Astrocyte of the cerebellum (primary cell): ENCODE measurements around the gene SCPEP1.
A peak's percentile ranks its signal among the peaks of the same experiment; 100 is the strongest.

Experiments
- DNase-seq: peaks from one replicate; pipeline ENCODE4 v3.0.0-alpha.2; 2011; ENCODE audit warnings: low read depth
- H3K4me3 ChIP-seq: 2 replicates; pipeline ENCODE4 v1.5.1; 2011; ENCODE audit warnings: mild to moderate bottlenecking, low read depth, low read length, moderate library complexity
- CTCF ChIP-seq: IDR thresholded peaks from 2 replicates; pipeline ENCODE4 v1.5.1; 2012; ENCODE audit warnings: low read length, low read depth, moderate library complexity, mild to moderate bottlenecking; ENCODE audit errors: missing control alignments
- in situ Hi-C: cut with HindIII; loops from 2 replicates; pipeline ENCODE4 v1.10.0; 2017; ENCODE audit warnings: low sequenced_read_pairs

The SCPEP1 gene

GRCh38 chr17:57001541-57001940 lies 23.6 kb downstream of the SCPEP1 start:
- H3K4me3 ChIP-seq = no peak overlapping the region
- TF ChIP-seq CTCF = no peak
- in situ Hi-C loops = no loop called here
- no peak for DNase-seq

- H3K4me3 ChIP-seq = no peak overlapping the region
- TF ChIP-seq CTCF = no peak
- in situ Hi-C loops = no loop called here
- DNase-seq = no peak
Observed at GRCh38 chr17:57002904-57003303, 25.0 kb downstream of the SCPEP1 start.

- no peak for DNase-seq
Observed at GRCh38 chr17:57004944-57005579, 27.1 kb downstream of the SCPEP1 start.

GRCh38 chr17:57006040-57006439 lies 28.1 kb downstream of the SCPEP1 start:
- no peak overlapping the region for H3K4me3 ChIP-seq
- no peak for TF ChIP-seq CTCF
- no peak for DNase-seq
- in situ Hi-C loops = no loop called here

More at GRCh38 chr17:57004944-57005579, 27.1 kb downstream of the SCPEP1 start:
- in situ Hi-C loops = no loop called here
- TF ChIP-seq CTCF = peak; percentile 30
- H3K4me3 ChIP-seq = no peak overlapping the region

- DNase-seq = no peak
Observed at GRCh38 chr17:57008958-57009357, 31.0 kb downstream of the SCPEP1 start.

GRCh38 chr17:57009737-57010445 lies 32.0 kb downstream of the SCPEP1 start:
- DNase-seq = no peak
- peak; percentile 84 for TF ChIP-seq CTCF
- H3K4me3 ChIP-seq = no peak overlapping the region
- in situ Hi-C loops = no loop called here

More at GRCh38 chr17:57008958-57009357, 31.0 kb downstream of the SCPEP1 start:
- in situ Hi-C loops = no loop called here
- no peak for TF ChIP-seq CTCF
- H3K4me3 ChIP-seq = no peak overlapping the region
